Activated CD4-positive, alpha-beta T cell treated with anti-CD3 and anti-CD28 coated beads, Interleukin-2, amount 10 ng/mL, durations not matched to agents 7 days and 5 days (primary cell): ENCODE measurements around the gene PIEZO1. TPM values are rescaled to one million over a fixed set of nuclear protein-coding genes. Genes with fewer than 3 reads are reported as not detected.

ENCODE experiments used
- CTCF ChIA-PET: fragments of 350-600 bp; sonication (Branson Sonifier 250); formaldehyde crosslinking; loops from one replicate; lab custom pipeline; 2021; ENCODE audit warnings: antibody characterized with exemption; lab: Charles Lee
- POLR2A ChIA-PET: fragments of 350-600 bp; sonication (Branson Sonifier 250); formaldehyde crosslinking; loops from one replicate; lab custom pipeline; 2021; ENCODE audit warnings: antibody characterized with exemption; lab: Charles Lee
- DNase-seq: peaks from one replicate; pipeline ENCODE4 v3.0.0-alpha.2; 2020
- H3K27ac Mint-ChIP-seq: one replicate; pipeline ENCODE4 v1.8.0; 2021; ENCODE audit warnings: mild to moderate bottlenecking, moderate library complexity, mixed read lengths
- H3K27me3 Mint-ChIP-seq: one replicate; pipeline ENCODE4 v1.8.0; 2021; ENCODE audit warnings: mixed read lengths
- H3K36me3 Mint-ChIP-seq: one replicate; pipeline ENCODE4 v1.8.0; 2021; ENCODE audit warnings: low read depth, mixed read lengths
- H3K4me1 Mint-ChIP-seq: one replicate; pipeline ENCODE4 v1.8.0; 2021; ENCODE audit warnings: mixed read lengths
- H3K4me3 Mint-ChIP-seq: one replicate; pipeline ENCODE4 v1.8.0; 2021; ENCODE audit warnings: mild to moderate bottlenecking, moderate library complexity, mixed read lengths
- H3K9me3 Mint-ChIP-seq: one replicate; pipeline ENCODE4 v1.8.0; 2021; ENCODE audit warnings: mixed read lengths
- total RNA-seq, 2 experiments: library from RNA; stranded (reverse); gene quantifications; one replicate each; pipeline ENCODE4 v1.2.3, GENCODE V29; 2021

Gene PIEZO1
- total RNA-seq, 2 experiments from 2014 or later: 239 to 303 TPM

DNA sequence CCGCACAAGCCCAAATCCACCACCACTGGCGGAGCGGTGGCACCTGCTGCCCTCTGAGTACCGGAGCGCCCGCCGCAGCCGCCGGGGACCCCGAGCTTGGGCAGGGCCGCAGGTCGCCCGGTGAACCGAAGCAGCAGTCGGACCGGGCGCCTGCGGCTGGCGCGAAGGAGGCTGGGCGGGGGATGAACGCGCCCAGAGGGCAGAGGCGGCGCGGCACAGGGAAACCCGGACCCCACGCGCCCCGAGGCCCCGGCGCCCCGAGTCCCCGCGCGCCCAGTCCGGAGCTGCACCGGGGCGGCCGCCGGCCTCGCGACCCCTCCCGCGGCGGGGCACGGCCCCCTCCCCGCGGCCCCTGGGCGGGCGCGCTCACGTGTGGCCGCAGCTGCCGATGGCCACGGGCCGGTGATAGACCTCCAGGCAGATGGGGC lies 79.2 kb downstream of the PIEZO1 start:
- Mint-ChIP-seq H3K4me1 (peaks cover 39% of the 10 kb centered on the region), H3K36me3 (peaks cover 37% of the 10 kb centered on the region), H3K9me3 (no peaks in the 10 kb centered on the region), H3K27me3 (no peaks in the 10 kb centered on the region), H3K4me3 (peak overlapping the region; percentile 85), H3K27ac (peak overlapping the region; percentile 98)
- POLR2A ChIA-PET: no interaction called here
- no peak for DNase-seq
- CTCF ChIA-PET: interaction anchor here (1.5 to 1.6 kb wide), 2 partner anchors 9 to 31 kb away, joined by 3 to 4 read pairs; no protein-coding TSS in a partner anchor

DNA sequence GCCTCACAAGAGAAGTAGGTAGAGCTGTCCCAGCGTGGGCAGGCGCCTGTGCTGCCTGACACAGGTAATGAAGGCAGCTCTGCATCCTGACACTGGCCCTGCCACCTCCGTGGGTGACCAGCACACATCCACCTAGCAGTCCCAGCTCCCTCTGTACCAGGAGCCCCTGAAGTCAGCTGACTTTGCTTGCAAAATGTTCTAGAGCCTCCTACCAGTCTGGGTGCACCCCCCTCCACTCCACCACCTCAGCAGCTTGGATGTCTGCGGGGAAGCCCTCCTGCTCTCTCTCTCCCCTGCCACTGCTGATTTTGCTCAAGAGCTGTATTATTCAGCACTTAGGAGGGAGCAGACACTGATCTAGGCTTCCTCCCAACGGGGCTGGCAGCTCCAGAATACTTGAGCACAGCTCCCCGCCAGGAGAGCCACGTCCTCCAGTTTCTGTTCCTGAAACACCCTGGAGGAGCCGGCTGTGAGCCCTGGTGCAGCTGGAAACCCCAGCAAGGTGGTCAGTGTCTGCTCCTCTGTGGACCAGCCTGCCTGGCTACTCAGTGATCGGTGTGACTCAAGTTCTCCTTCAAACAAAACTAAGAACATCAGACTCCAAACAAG lies 79.8 kb downstream of the PIEZO1 start:
- ChIA-PET CTCF (interaction anchor here (0.7 to 1.6 kb wide), 6 partner anchors 9 to 32 kb away, joined by 3 to 4 read pairs (median 3); no protein-coding TSS in a partner anchor), POLR2A (interaction anchor here (1.2 kb wide), 1 partner anchor 78 kb away, joined by 3 read pairs; no protein-coding TSS in a partner anchor)
- peak; percentile 35 for DNase-seq
- no peaks in the 10 kb centered on the region for H3K9me3 Mint-ChIP-seq
- no peaks in the 10 kb centered on the region for H3K27me3 Mint-ChIP-seq
- H3K27ac Mint-ChIP-seq: peak overlapping the region; percentile 98
- peak overlapping the region; percentile 85 for H3K4me3 Mint-ChIP-seq
- H3K4me1 Mint-ChIP-seq: peaks cover 45% of the 10 kb centered on the region
- peaks cover 43% of the 10 kb centered on the region for H3K36me3 Mint-ChIP-seq

DNA sequence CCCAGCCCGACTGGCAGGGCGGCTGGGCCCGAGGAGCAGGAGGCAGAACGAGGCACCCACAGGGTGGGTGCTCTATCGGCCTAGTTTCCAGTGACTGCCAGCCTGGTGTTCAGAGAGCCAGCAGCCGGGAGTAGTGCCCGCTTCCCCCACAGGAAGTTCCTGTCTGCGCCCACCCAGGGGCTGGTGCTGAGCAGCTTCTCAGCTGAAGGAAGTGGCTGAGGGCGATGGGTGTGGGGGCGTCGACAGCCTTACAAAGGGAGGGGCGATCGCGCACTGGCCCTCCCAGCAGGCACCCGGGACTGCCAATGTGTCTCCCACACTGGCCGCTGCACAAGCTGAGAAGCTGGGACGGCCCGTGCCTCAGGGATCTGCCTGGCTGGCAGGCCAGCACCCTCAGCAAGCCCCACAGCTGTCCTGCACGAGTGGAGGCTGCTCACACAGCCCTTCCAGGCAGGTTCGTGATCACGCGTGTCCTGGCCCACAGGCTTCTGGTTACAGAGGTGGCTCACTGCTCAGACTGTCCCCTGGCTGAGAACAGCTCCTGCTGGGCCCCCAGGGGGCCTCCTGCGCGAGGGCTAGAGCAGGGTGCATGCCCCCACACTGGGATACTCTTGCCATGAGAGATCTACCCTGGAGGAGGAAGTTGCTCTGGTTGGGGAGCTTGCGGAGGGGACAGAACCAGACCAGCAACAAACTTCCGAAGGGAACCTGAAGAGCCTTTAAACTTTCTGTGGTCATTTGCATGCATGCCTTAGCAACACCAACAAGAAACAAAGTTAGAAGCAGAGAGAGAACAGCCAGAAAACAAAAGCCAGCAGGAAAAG lies 81.3 kb downstream of the PIEZO1 start:
- Mint-ChIP-seq H3K27ac (peak overlapping the region; percentile 98), H3K4me1 (peaks cover 54% of the 10 kb centered on the region), H3K27me3 (no peaks in the 10 kb centered on the region), H3K4me3 (peak overlapping the region; percentile 85), H3K36me3 (peaks cover 52% of the 10 kb centered on the region), H3K9me3 (no peaks in the 10 kb centered on the region)
- DNase-seq: peak; percentile 84
- ChIA-PET POLR2A (interaction anchor here (0.6 to 1.2 kb wide), 3 partner anchors 80 to 107 kb away, joined by 3 to 5 read pairs (median 4); no protein-coding TSS in a partner anchor), CTCF (interaction anchor here (0.7 to 1.5 kb wide), 6 partner anchors 12 to 90 kb away, joined by 3 to 7 read pairs (median 3); no protein-coding TSS in a partner anchor)

DNA sequence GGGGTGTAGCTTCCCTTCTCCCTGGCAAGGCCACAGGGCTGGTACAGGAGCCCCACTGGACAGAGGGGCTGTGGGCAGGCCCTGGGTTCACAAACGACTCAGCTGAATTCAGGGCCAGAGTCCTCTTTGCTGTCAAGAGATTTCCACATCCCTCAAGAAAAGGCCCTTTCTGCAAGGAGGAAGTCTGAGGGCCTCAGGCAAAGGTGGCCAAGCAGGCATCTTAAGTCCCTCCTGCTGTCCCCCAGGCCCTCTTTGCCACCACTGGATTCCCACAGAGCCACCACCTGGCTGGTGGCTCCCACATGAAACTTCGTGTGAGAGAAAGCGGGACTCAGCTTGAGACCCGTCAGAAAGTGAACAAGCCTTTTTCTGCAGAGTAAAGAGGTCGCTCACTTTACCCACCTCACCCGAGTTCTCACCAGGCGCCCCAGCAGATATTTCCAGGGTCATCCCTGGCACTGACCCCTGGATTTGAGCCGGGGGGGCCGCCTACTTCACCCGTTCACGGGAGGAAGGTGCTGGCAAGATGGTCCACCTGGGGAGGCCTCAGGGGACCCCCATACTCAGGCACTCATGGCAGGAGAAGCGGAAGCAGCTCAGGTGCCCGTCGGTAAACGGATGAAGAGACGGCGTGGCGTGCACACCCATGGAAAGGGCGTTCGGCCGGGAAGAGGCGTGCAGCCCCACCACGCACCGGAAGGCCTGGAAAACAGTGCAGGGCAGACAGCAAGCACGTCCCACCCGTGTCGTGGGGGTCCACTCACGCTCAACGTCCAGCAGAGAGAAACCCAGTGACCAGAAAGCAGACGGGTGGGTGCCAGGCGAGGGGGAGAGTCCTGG lies 82.4 kb downstream of the PIEZO1 start:
- H3K27ac Mint-ChIP-seq: peak overlapping the region; percentile 98
- H3K9me3 Mint-ChIP-seq: no peaks in the 10 kb centered on the region
- DNase-seq: no peak
- H3K36me3 Mint-ChIP-seq: peaks cover 60% of the 10 kb centered on the region
- peak overlapping the region; percentile 85 for H3K4me3 Mint-ChIP-seq
- no peaks in the 10 kb centered on the region for H3K27me3 Mint-ChIP-seq
- ChIA-PET POLR2A (no interaction called here), CTCF (interaction anchor here (0.9 to 2.1 kb wide), 2 partner anchors 8 to 15 kb away, joined by 3 to 11 read pairs; no protein-coding TSS in a partner anchor)
- H3K4me1 Mint-ChIP-seq: peaks cover 60% of the 10 kb centered on the region

DNA sequence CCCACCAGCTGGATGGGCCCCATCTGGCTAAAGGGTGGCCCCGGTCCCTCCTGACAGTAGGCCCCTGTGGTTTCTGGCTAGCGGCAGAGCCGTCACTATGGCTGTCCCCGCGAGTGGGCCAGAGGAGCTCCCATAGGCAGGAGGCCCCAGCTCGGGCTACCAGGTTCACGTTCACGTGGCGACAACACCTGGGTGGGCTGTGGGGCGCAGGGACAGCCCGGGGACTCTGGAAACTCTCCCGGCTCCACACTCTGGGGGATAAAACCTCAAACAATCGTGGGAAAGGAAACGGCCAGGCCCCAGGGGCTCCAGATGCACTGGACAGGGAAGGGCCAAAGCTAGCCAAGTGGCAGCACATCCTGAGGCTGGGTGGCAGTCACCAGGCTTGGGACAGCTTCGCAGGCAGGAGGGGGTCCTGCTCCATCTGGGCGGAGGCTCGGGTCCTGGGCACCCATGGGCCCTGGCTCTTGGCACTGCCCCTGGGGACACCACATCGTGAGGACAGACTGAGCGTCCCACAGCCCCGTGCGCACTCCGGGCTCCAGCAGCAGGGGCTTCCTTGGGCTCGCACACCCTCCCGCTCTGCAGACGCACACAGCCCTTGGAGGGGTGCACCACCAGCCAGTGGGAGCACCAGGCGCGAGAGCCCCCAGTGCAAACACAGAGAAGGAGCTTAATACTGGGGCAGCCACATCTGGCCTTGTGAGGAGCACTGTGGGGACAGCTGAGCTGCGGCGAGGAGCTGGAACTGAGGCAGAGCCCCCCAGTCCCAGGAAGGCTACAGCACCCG lies 83.2 kb downstream of the PIEZO1 start:
- Mint-ChIP-seq H3K4me1 (peaks cover 57% of the 10 kb centered on the region), H3K9me3 (no peaks in the 10 kb centered on the region), H3K4me3 (peak overlapping the region; percentile 85), H3K36me3 (peaks cover 65% of the 10 kb centered on the region), H3K27ac (peak overlapping the region; percentile 98), H3K27me3 (no peaks in the 10 kb centered on the region)
- DNase-seq: no peak
- CTCF ChIA-PET: interaction anchor here (0.8 to 2.1 kb wide), 4 partner anchors 8 to 36 kb away, joined by 3 to 11 read pairs (median 4); no protein-coding TSS in a partner anchor
- POLR2A ChIA-PET: no interaction called here

DNA sequence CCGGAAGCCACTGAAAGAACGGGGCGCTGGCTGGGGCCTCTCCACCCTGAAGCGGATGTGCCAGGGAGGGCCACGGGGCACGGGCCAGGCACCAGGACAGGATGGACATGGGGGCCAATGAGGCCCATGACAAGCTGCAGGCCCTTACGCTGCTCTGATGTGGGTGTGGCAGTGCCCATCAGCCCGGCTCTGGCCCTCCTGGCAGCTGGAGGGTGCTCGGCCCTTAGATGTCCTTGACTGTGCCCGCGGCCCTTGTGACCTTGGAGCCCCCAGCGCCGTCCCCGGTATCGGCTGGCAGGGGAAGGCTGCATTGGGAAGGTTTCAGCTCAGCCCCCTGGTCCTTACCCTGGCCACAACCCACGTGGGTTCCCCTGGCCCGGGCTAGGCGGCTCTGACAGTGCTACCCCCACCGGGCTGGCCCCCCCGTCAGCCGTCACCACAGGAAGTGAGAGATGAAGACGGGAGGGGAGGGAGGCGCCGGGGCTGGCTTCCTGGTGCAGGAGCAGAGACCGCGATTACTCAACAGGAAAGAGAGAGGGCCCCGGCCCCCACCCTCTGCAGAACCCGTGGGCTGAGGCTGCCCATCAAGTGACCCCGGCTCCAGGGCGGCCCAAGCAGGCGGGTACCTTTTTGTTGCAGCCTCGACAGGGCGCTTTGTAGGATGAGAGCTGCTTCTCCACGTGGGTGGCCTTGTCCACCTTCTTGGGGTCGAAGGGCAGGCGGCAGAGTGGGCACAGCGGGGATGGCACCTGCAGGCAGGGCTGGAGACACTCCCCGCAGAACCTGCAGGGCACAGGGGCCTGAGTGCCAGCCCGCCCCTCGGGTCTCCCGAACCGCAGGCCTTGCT lies 84.2 kb downstream of the PIEZO1 start:
- ChIA-PET POLR2A (interaction anchor here (1.5 kb wide), 1 partner anchor 13 kb away, joined by 5 read pairs; no protein-coding TSS in a partner anchor), CTCF (interaction anchor here (0.6 to 2.1 kb wide), 6 partner anchors 8 to 36 kb away, joined by 3 to 11 read pairs (median 3); no protein-coding TSS in a partner anchor)
- Mint-ChIP-seq H3K36me3 (peaks cover 69% of the 10 kb centered on the region), H3K4me1 (peaks cover 60% of the 10 kb centered on the region), H3K27me3 (no peaks in the 10 kb centered on the region), H3K4me3 (peak overlapping the region; percentile 85), H3K27ac (peak overlapping the region; percentile 98), H3K9me3 (no peaks in the 10 kb centered on the region)
- DNase-seq: peak; percentile 97

DNA sequence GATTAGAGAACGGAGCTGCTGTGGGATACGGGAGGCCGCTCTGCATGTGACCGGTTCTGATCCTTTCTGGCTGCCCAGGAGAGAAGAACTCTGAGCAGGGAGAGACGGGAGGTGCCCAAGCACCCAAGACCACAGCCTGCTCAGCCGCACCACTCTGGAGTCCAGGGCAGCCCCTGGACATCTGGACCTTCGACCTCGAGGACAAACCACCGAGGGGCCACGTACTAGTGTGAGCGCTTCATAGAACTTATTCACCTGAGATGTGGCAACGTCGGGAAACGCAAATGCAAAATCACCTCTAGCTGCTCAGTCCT lies 84.7 kb downstream of the PIEZO1 start:
- ChIA-PET POLR2A (interaction anchor here (1.5 kb wide), 1 partner anchor 13 kb away, joined by 5 read pairs; no protein-coding TSS in a partner anchor), CTCF (interaction anchor here (0.6 to 1.1 kb wide), 3 partner anchors 9 to 14 kb away, joined by 3 read pairs; no protein-coding TSS in a partner anchor)
- H3K9me3 Mint-ChIP-seq: no peaks in the 10 kb centered on the region
- peak overlapping the region; percentile 85 for H3K4me3 Mint-ChIP-seq
- no peak for DNase-seq
- H3K4me1 Mint-ChIP-seq: peaks cover 61% of the 10 kb centered on the region
- peaks cover 69% of the 10 kb centered on the region for H3K36me3 Mint-ChIP-seq
- no peaks in the 10 kb centered on the region for H3K27me3 Mint-ChIP-seq
- peak overlapping the region; percentile 98 for H3K27ac Mint-ChIP-seq

DNA sequence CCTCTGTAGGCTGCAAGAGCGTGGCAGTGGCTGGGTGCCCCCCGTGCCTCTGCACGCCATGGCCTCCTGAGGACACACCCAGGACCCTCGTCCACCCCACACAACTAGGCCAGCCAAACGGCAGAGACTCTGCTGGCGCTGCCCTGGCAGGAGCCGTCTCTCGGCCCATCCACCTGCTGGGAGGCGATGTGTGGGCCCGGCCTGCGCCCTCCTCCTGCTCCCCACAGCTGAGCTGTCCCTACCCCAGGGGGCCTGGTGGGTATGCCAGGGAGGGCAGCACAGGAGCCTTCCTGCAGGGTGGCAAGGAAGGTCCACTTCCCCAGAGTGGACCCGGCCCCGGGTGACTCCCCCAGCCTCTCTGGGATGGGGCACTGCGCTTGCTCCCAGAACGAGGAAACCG lies 85.8 kb downstream of the PIEZO1 start:
- Mint-ChIP-seq H3K4me1 (peaks cover 64% of the 10 kb centered on the region), H3K27me3 (no peaks in the 10 kb centered on the region), H3K27ac (peak overlapping the region; percentile 98), H3K36me3 (peaks cover 67% of the 10 kb centered on the region), H3K9me3 (no peaks in the 10 kb centered on the region), H3K4me3 (peak overlapping the region; percentile 85)
- POLR2A ChIA-PET: no interaction called here
- CTCF ChIA-PET: no interaction called here
- no peak for DNase-seq

DNA sequence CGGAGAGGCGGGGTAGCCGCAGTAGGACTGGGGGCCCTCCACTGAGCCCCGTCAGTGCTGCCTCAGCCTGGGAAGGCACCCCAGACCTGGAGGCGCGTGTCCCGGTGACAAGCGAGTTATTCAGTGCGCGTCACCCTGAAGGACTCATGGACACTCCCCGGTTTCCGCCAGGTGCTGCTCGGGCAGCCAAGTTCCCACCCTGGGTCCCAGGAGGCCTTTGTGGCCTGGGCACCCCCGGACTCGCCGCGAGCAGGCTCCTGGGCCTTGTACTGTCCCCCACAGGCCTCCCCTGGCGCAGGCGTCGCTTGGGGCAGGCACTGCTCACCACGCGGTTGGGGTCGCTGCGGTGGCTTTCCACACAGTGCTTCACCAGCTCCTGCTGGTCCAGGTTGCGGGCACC lies 86.4 kb downstream of the PIEZO1 start:
- Mint-ChIP-seq H3K9me3 (no peaks in the 10 kb centered on the region), H3K27ac (peak overlapping the region; percentile 78), H3K4me1 (peaks cover 64% of the 10 kb centered on the region), H3K27me3 (no peaks in the 10 kb centered on the region), H3K4me3 (no peak overlapping the region), H3K36me3 (peaks cover 62% of the 10 kb centered on the region)
- ChIA-PET POLR2A (no interaction called here), CTCF (no interaction called here)
- no peak for DNase-seq

DNA sequence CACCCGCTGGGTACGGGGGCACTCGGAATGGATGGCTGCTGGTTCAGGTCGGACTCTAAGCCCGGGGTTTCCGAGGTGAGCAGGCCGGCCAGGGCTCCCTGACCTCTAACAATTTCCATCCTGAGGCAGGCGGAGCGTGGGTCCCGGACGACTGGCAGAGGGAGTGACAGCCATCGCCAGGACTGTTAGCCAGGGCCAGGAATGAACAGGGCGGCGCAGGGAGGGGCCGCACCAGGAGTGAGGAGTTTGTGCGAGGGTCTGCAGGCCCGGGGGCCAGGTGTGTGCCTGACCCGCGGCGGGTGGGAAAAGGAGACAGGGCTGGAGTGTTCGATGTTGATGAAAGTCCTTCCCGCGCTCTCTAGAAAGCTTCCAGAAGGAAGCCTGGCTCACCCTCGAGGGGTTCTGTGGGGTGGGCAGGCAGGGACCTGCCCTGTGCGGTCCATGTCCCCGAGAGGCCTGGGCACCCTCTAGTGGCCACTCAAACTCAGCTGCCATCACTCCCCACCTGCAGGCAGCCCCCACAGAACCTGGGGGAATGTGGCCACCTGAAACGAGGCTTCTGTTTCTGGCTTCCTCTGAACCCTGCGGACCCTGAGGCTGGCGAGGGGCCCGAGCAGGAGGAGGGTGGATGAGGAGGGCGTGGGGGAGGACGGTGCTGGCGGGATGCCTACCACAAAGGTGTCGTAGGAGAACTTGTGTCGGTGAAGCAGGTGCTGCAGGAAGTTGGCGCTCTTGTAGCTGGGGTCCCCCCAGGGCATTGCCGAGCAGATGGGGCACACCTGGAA lies 87.0 kb downstream of the PIEZO1 start:
- POLR2A ChIA-PET: no interaction called here
- H3K27ac Mint-ChIP-seq: peak overlapping the region; percentile 78
- H3K4me3 Mint-ChIP-seq: no peak overlapping the region
- no peaks in the 10 kb centered on the region for H3K9me3 Mint-ChIP-seq
- H3K36me3 Mint-ChIP-seq: peaks cover 55% of the 10 kb centered on the region
- peak; percentile 31 for DNase-seq
- CTCF ChIA-PET: interaction anchor here (0.7 kb wide), 1 partner anchor 68 kb away, joined by 3 read pairs; no protein-coding TSS in a partner anchor
- H3K27me3 Mint-ChIP-seq: no peaks in the 10 kb centered on the region
- H3K4me1 Mint-ChIP-seq: peaks cover 65% of the 10 kb centered on the region
